Measurements from ENCODE around the gene PRMT5. TPM values are rescaled to one million over a fixed set of nuclear protein-coding genes. Genes with fewer than 3 reads are reported as not detected.

Gene PRMT5
- total and polyA plus RNA-seq, 9 donors = 37.6 to 109 (median 65.4) TPM

DNA sequence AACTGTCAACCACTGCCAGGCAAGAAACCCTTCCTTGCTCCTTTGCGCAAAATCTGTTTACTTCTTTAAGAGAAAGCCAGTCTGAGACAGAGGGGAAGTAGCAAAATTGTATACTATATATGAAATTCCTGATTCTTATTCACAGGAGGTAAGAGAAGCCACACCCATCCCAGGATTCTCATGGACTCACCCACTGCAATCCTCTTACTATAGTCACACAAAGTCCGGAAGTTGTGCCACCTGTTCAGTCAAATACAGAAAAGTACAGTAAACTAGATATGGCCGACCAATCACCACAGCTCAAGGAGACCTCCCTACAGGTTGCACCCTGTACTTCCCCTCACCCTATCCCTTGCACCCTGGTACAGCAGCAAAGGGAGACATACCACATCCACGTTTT, 2.9 kb downstream of the PRMT5 start:
- no peak for DNase-seq
- Histone ChIP-seq H3K9me3 (no peaks in the 10 kb centered on the region), H3K4me1 (ENCODE audit: insufficient read depth) (peaks cover 3% of the 10 kb centered on the region), H3K36me3 (no peaks in the 10 kb centered on the region), H3K27ac (no peak overlapping the region), H3K27me3 (no peaks in the 10 kb centered on the region), H3K4me3 (no peak overlapping the region)
- intact Hi-C loops (cut with DNase I) = no loop called here
- TF ChIP-seq EP300 (IDR thresholded peaks at IDR 0.05) = no peak
- TF ChIP-seq, protein P1, sequence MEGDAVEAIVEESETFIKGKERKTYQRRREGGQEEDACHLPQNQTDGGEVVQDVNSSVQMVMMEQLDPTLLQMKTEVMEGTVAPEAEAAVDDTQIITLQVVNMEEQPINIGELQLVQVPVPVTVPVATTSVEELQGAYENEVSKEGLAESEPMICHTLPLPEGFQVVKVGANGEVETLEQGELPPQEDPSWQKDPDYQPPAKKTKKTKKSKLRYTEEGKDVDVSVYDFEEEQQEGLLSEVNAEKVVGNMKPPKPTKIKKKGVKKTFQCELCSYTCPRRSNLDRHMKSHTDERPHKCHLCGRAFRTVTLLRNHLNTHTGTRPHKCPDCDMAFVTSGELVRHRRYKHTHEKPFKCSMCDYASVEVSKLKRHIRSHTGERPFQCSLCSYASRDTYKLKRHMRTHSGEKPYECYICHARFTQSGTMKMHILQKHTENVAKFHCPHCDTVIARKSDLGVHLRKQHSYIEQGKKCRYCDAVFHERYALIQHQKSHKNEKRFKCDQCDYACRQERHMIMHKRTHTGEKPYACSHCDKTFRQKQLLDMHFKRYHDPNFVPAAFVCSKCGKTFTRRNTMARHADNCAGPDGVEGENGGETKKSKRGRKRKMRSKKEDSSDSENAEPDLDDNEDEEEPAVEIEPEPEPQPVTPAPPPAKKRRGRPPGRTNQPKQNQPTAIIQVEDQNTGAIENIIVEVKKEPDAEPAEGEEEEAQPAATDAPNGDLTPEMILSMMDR (IDR thresholded peaks at IDR 0.05) = no peak
- TF ChIP-seq POLR2A (IDR thresholded peaks at IDR 0.05) = no peak
- WGBS, 3 donors = 78 to 89% (median 82%) methylated on average over 4 of the region's 4 CpGs

GRCh38 chr14:22925513-22925912, 3.7 kb downstream of the PRMT5 start:
- no peak overlapping the region for H3K4me3 ChIP-seq
- no peaks in the 10 kb centered on the region for H3K4me1 ChIP-seq (ENCODE audit: insufficient read depth)
- no peak for DNase-seq
- H3K36me3 ChIP-seq = no peaks in the 10 kb centered on the region
- no peaks in the 10 kb centered on the region for H3K27me3 ChIP-seq
- TF ChIP-seq EP300 (IDR thresholded peaks at IDR 0.05) = no peak
- TF ChIP-seq POLR2A (IDR thresholded peaks at IDR 0.05) = no peak
- TF ChIP-seq, protein P1 (IDR thresholded peaks at IDR 0.05) = no peak
- H3K9me3 ChIP-seq = no peaks in the 10 kb centered on the region
- no peak overlapping the region for H3K27ac ChIP-seq
- intact Hi-C loops (cut with DNase I) = no loop called here
- 92 to 94% (median 94%) methylated on average over 8 of the region's 8 CpGs for WGBS, 3 donors

DNA sequence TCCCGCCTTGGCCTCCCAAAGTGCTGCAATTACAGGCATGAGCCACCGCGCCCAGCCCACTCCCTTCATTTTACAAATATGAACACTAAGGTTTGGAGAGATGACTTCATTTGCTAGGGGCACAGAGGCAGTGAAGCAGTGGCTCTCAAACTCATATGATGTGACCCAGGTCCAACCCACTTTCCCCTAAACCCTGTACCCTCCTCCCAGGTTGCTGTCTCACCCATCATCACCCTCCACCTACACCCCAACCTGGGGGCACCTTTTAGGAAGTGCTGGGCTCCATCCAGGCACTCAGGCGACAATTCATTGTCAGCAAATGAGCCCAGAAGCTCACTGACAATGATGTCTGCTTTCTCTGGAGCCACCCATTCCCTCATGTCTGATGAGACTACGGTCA, 5.4 kb downstream of the PRMT5 start:
- no peak for DNase-seq
- Histone ChIP-seq H3K36me3 (no peaks in the 10 kb centered on the region), H3K27ac (no peak overlapping the region), H3K4me1 (ENCODE audit: insufficient read depth) (peaks cover 2% of the 10 kb centered on the region), H3K27me3 (no peaks in the 10 kb centered on the region), H3K9me3 (no peaks in the 10 kb centered on the region), H3K4me3 (no peak overlapping the region)
- intact Hi-C loops (cut with DNase I) = no loop called here
- TF ChIP-seq, protein P1 (IDR thresholded peaks at IDR 0.05) = no peak
- TF ChIP-seq POLR2A (IDR thresholded peaks at IDR 0.05) (no peak), EP300 (IDR thresholded peaks at IDR 0.05) (no peak)
- 95 to 97% (median 97%) methylated on average over 5 of the region's 5 CpGs for WGBS, 3 donors

GRCh38 chr14:22922294-22922693, 6.9 kb downstream of the PRMT5 start:
- TF ChIP-seq, protein P1 (IDR thresholded peaks at IDR 0.05) = no peak
- TF ChIP-seq EP300 (IDR thresholded peaks at IDR 0.05) (no peak), POLR2A (IDR thresholded peaks at IDR 0.05) (no peak)
- no peak overlapping the region for H3K27ac ChIP-seq
- H3K4me1 ChIP-seq (ENCODE audit: insufficient read depth) = peaks cover 5% of the 10 kb centered on the region
- no peaks in the 10 kb centered on the region for H3K27me3 ChIP-seq
- intact Hi-C loops (cut with DNase I) = no loop called here
- H3K36me3 ChIP-seq = no peaks in the 10 kb centered on the region
- H3K9me3 ChIP-seq = no peaks in the 10 kb centered on the region
- H3K4me3 ChIP-seq = no peak overlapping the region
- no peak for DNase-seq
- WGBS, 3 donors = 82 to 89% (median 84%) methylated on average over 2 of the region's 2 CpGs

Measured in ovary (tissue), 9 donors.